ENCODE measurements around the gene ZBTB16. TPM values are rescaled to one million over a fixed set of nuclear protein-coding genes. Genes with fewer than 3 reads are reported as not detected.

The ZBTB16 gene
- total and polyA plus RNA-seq, 2 of the 13 experiments (the other 11 are each of a cell fraction or from before 2014, with no cell fraction given): not detected

GRCh38 chr11:114091516-114092397, 32.2 kb downstream of the ZBTB16 start (continued):
- no peak for TF ChIP-seq DZIP1 (CRISPR knock-in tag; IDR thresholded peaks at IDR 0.05)
- TF ChIP-seq ZNF318 (CRISPR knock-in tag; IDR thresholded peaks at IDR 0.05): no peak
- TF ChIP-seq FOXP1 (IDR thresholded peaks at IDR 0.05): no peak
- TF ChIP-seq FOXP1 (CRISPR knock-in tag; IDR thresholded peaks at IDR 0.05): 0 out of 2 replicates have a peak, but pooled peaks have one; percentile 6
- TF ChIP-seq KMT2B (CRISPR knock-in tag; IDR thresholded peaks at IDR 0.05): no peak
- TF ChIP-seq KLF13 (CRISPR knock-in tag; IDR thresholded peaks at IDR 0.05): no peak
- TF ChIP-seq MXI1 (IDR thresholded peaks at IDR 0.05; ENCODE audit: borderline replicate concordance, low read depth, low read length): no peak
- 0 out of 2 replicates have a peak, but pooled peaks have one; percentile 13 for TF ChIP-seq TAF1 (CRISPR knock-in tag; IDR thresholded peaks at IDR 0.05)
- no peak for TF ChIP-seq ZNF234 (CRISPR knock-in tag; conservative IDR thresholded peaks at IDR 0.05)
- TF ChIP-seq ZNF747 (CRISPR knock-in tag; IDR thresholded peaks at IDR 0.05; ENCODE audit: borderline replicate concordance): no peak
- TF ChIP-seq ZBTB25 (CRISPR knock-in tag; IDR thresholded peaks at IDR 0.05): no peak
- TF ChIP-seq POGZ (CRISPR knock-in tag; IDR thresholded peaks at IDR 0.05): no peak
- 0 out of 2 replicates have a peak, but pooled peaks have one; percentile 52 for TF ChIP-seq ZNF691 (CRISPR knock-in tag; IDR thresholded peaks at IDR 0.05; ENCODE audit: borderline replicate concordance, low read depth)
- TF ChIP-seq ZNF782 (CRISPR knock-in tag; IDR thresholded peaks at IDR 0.05; ENCODE audit: borderline replicate concordance): no peak
- no peak for TF ChIP-seq RARA (CRISPR knock-in tag; IDR thresholded peaks at IDR 0.05)

Measured in HepG2 (cell line).